Stimulated activated CD4-positive, alpha-beta T cell treated with anti-CD3 and anti-CD28 coated beads, Interleukin-15, amount 100 ng/mL, for 48 hours (primary cell): ENCODE results near the gene CYP2W1.
A peak's percentile ranks its signal among the peaks of the same experiment; 100 is the strongest.

Experiments
- DNase-seq, 2 donors: peaks; one replicate each; pipeline ENCODE4 v3.0.0-alpha.2; 2020; ENCODE audit warnings: low read depth in 2 of 2

Gene CYP2W1

GRCh38 chr7:982511-983003, 424 bp upstream of the CYP2W1 start:
- no peak for DNase-seq

GRCh38 chr7:983616-984071, 663 bp downstream of the CYP2W1 start:
- DNase-seq = no peak

- no peak for DNase-seq
These were observed 1.6 kb downstream of the CYP2W1 start for GRCh38 chr7:984361-985126.

- DNase-seq = no peak
These were observed 2.1 kb downstream of the CYP2W1 start for GRCh38 chr7:985127-985416.

- no peak for DNase-seq
These were observed 3.1 kb downstream of the CYP2W1 start for GRCh38 chr7:985915-986741.

- no peak for DNase-seq
These were observed 4.1 kb downstream of the CYP2W1 start for GRCh38 chr7:986766-987751.

GRCh38 chr7:987909-988308, 4.9 kb downstream of the CYP2W1 start:
- no peak for DNase-seq

- DNase-seq = no peak
These were observed 5.5 kb downstream of the CYP2W1 start for GRCh38 chr7:988426-988911.

- DNase-seq = no peak
These were observed 6.1 kb downstream of the CYP2W1 start for GRCh38 chr7:988963-989529.

- DNase-seq = no peak
These were observed 7.5 kb downstream of the CYP2W1 start for GRCh38 chr7:990352-990932.

GRCh38 chr7:990933-991728, 8.2 kb downstream of the CYP2W1 start:
- no peak for DNase-seq

GRCh38 chr7:991729-992656, 9.0 kb downstream of the CYP2W1 start:
- DNase-seq = no peak

GRCh38 chr7:992709-993607, 10.0 kb downstream of the CYP2W1 start:
- peak; percentile 91 to 96 for DNase-seq

GRCh38 chr7:994592-995308, 11.8 kb downstream of the CYP2W1 start:
- no peak for DNase-seq

GRCh38 chr7:995571-995970, 12.6 kb downstream of the CYP2W1 start:
- DNase-seq = no peak

GRCh38 chr7:996079-996872, 13.3 kb downstream of the CYP2W1 start:
- DNase-seq = no peak
